SK-N-MC (cell line): Measurements from ENCODE around the gene RAB37.

Source experiments
- EZH2 ChIP-seq: fragments of 200-600 bp; sonication (generic); IDR thresholded peaks from one replicate; pipeline ENCODE4 v1.6.1; 2017; ENCODE audit warnings: antibody characterized with exemption
- POLR2AphosphoS5 ChIP-seq: IDR thresholded peaks from 2 replicates; pipeline ENCODE4 v1.6.1; 2012; ENCODE audit warnings: mild to moderate bottlenecking, low read depth, low read length, borderline replicate concordance

- TF ChIP-seq EZH2: no peak
- no peak for TF ChIP-seq POLR2AphosphoS5
These were observed 6.3 kb upstream of the RAB37 start for GRCh38 chr17:74730491-74731346.
